Central memory CD8-positive, alpha-beta T cell (primary cell): ENCODE measurements around the gene DCST2.
A peak's percentile ranks its signal among the peaks of the same experiment; 100 is the strongest.

Experiments
- ATAC-seq: fragments of 150-1000 bp; cut with Tn5 transposase; replicated peaks from 2 replicates; pipeline ENCODE4 v1.10.0; 2022; ENCODE audit warnings: mild to moderate bottlenecking, moderate FRiP score, moderate number of reproducible peaks; ENCODE audit not compliant: poor library complexity, severe bottlenecking; ENCODE audit errors: extremely low read depth
- DNase-seq, 2 donors: peaks; one replicate each; pipeline ENCODE4 v3.0.0; 2021; ENCODE audit warnings: low spot score in 2 of 2
- H3K27ac Mint-ChIP-seq: one replicate; pipeline ENCODE4 v1.8.0; 2022; ENCODE audit warnings: low read depth, mild to moderate bottlenecking, moderate library complexity, mixed read lengths
- H3K27me3 Mint-ChIP-seq: one replicate; pipeline ENCODE4 v1.8.0; 2022; ENCODE audit warnings: mixed read lengths
- H3K36me3 Mint-ChIP-seq: one replicate; pipeline ENCODE4 v1.8.0; 2022; ENCODE audit warnings: mild to moderate bottlenecking, moderate library complexity, mixed read lengths; ENCODE audit not compliant: insufficient read depth
- H3K4me1 Mint-ChIP-seq: one replicate; pipeline ENCODE4 v1.8.0; 2022; ENCODE audit warnings: mixed read lengths
- H3K4me3 Mint-ChIP-seq: one replicate; pipeline ENCODE4 v1.8.0; 2022; ENCODE audit warnings: mild to moderate bottlenecking, moderate library complexity, mixed read lengths
- H3K9me3 Mint-ChIP-seq: one replicate; pipeline ENCODE4 v1.8.0; 2022; ENCODE audit warnings: mixed read lengths

DCST2 gene

DNA sequence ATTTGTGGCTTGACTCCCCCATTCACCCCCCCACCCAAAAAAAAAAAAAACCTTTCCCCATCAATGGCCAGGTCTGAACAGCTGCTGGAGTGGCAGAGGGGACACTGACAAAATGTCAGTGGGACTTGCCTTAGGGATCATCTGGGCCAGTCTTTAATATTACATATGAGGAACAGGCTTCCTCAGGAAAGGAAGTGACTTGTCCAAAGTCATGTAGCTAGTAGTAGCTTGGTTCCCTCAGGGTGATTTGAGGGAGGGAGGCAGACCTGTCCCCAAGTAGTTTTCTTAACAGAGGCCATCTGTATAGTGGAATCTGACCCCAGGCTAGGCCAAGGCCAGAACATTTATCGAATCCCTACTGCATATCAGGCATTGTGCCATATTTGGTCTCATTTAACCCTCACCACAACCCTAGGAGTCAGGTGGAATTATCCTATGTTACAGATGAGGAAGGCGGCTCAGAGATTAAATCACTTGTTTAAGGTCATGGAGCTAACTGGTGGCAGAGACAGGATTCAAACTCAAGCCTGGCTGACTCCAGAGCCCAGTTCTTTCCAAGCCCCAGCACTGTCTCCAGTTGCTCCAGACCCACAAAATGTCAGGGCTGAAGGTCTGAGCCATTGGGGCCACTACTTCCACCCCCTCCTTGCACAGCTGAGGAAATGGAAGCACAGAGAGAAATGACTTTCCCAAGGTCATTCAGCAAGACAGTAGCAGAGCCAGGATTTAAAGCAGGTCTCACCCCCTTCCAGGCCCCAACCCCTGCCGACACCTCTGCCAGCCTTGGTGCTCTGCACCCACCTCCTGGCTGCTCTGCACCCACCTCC, 20.6 kb downstream of the DCST2 start:
- H3K27me3 Mint-ChIP-seq: no peaks in the 10 kb centered on the region
- DNase-seq (no peak), ATAC-seq (no peak)
- peak overlapping the region; percentile 46 for H3K27ac Mint-ChIP-seq
- no peaks in the 10 kb centered on the region for H3K9me3 Mint-ChIP-seq
- peaks cover 11% of the 10 kb centered on the region for H3K36me3 Mint-ChIP-seq
- H3K4me1 Mint-ChIP-seq: peaks cover 69% of the 10 kb centered on the region
- peak overlapping the region; percentile 62 for H3K4me3 Mint-ChIP-seq

DNA sequence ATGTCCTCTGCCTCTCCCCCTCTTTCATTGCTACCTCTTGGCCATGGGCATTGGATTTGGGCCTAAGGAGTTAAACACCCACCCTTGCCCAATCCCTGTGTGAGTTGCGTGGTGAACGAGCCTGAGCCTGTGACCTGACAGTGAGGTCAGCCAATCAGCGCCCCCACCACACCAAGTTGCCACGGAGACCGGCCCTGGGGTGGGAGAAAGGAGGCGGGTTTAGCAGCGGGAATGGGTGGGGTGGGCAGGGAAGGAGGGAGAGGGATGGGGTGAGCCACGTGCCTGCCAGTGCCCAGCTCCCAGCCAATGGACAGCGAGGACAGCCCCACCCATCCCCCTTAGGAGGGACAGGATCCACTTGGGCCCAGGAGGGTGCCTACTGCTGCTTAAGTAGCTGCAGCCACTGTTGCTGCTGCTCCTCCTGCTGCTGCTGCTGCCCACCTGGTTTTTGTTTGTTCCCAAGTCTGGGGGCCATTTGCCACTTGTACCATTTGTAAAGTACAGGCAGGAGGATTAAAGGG, 21.5 kb downstream of the DCST2 start:
- Mint-ChIP-seq H3K9me3 (no peaks in the 10 kb centered on the region), H3K36me3 (peaks cover 11% of the 10 kb centered on the region), H3K27ac (peak overlapping the region; percentile 46), H3K27me3 (no peaks in the 10 kb centered on the region), H3K4me1 (peaks cover 67% of the 10 kb centered on the region), H3K4me3 (peak overlapping the region; percentile 62)
- no peak for DNase-seq
- no peak for ATAC-seq

DNA sequence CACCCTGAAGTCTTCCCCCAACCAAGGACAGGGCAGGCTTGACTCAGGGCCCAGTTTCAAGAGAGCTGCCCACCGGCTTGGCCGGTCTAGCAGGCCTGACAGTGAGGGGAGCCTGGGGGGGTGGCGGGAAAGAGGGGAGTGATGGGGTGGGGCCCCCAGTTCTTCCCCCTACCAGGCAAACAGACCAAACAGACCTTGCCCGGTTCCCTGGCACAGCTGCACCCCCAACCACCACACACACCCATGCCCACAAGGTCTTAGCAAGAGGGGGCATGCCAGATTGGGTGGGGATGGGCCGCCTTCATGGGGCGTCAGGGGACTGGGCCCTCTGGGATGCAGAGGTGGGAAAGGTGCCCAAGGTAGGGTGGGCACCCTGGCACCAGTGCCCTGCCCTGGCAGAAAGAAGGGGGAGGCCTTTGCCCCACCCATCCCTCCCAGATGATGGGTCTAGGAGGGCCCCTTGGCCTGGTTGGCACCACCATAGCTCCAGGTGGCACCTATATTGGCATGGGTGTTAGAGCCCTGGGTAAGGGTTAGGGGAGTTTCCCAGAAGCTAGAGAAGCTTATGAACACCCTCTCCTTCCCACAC, 22.1 kb downstream of the DCST2 start:
- Mint-ChIP-seq H3K4me1 (peaks cover 68% of the 10 kb centered on the region), H3K36me3 (peaks cover 10% of the 10 kb centered on the region), H3K27ac (peak overlapping the region; percentile 22), H3K9me3 (no peaks in the 10 kb centered on the region), H3K27me3 (no peaks in the 10 kb centered on the region), H3K4me3 (peak overlapping the region; percentile 11)
- no peak for DNase-seq
- ATAC-seq: no peak

DNA sequence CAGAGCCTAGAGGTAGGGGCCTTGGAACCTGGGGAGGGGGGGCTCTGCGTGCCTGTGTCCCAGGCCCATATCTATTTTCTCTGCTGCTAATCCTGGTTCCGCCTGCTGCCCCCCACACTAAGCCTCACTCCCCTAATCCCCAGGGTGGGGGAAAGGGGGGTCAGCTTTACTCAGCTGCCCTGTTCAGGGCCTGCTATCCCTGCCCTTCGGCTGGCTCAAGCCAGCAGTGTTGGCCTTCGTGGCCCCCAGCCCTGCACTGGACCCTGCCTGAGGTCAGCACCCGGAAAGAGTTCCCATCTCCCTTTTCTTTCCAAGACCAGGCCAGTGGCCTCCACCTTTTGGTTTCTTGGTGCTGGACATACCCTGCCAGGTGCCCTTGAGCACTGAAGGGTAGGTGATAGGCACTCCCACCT, 22.6 kb downstream of the DCST2 start:
- Mint-ChIP-seq H3K36me3 (peaks cover 7% of the 10 kb centered on the region), H3K4me1 (peaks cover 69% of the 10 kb centered on the region), H3K27me3 (no peaks in the 10 kb centered on the region), H3K27ac (peak overlapping the region; percentile 22), H3K4me3 (peak overlapping the region; percentile 11), H3K9me3 (no peaks in the 10 kb centered on the region)
- ATAC-seq (no peak), DNase-seq (no peak)

DNA sequence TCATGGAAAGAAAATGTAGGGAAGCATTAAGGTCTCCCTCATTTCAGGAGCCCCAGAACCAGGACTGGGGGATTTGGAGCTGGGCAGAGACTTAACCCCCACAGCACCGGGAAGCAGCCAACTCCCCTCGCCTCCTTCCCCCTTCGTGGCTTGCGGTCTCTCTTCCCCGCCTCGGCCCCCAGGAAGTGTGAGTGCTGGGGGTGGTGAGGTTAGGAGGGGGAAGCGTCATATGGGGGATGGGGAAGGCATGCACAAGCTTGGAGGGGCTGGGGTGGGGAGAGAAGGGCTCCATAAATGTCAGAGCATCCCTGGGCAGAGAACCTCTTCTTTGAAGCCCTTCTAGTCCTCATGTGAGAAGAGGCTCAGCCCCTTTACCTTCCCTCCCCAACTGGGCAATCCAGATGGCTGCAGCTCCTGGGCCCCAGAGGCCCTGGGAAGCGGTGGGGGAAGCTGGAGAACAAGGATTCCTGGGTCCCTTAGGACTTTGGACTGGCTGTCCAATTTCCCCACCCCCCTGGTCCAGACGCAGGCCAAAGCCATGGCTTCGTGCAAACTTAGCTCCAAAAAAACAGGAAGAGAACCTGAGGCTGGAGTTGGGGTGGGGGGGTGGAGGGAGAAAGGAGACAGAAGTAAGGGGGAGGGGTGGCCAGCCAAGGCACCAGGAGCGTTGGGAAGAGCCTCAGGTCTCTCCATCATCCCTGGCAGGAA, 23.2 kb downstream of the DCST2 start:
- no peaks in the 10 kb centered on the region for H3K27me3 Mint-ChIP-seq
- peaks cover 3% of the 10 kb centered on the region for H3K36me3 Mint-ChIP-seq
- ATAC-seq: no peak
- H3K27ac Mint-ChIP-seq: peak overlapping the region; percentile 60
- DNase-seq: no peak
- H3K9me3 Mint-ChIP-seq: no peaks in the 10 kb centered on the region
- peak overlapping the region; percentile 54 for H3K4me3 Mint-ChIP-seq
- peaks cover 69% of the 10 kb centered on the region for H3K4me1 Mint-ChIP-seq

DNA sequence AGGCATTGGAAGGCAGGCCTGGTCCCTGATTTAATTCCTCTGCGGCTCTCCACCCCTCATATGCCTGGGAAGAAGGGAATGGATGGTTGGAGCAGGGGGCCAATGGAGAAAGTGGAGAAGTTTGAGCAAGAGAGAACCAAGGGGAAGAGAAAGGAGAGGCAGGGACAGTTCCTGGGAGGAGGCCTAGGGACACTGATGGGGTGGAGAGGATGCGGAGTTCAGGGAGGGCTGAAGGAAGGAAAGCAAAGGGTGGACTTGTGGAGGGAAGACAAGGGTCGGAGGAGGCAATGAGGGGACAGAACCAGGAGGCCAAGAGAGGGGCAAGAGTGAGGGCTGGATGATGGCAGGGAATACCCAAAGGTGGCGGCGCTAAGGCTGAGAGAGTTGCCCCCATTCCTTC, 23.8 kb downstream of the DCST2 start:
- H3K36me3 Mint-ChIP-seq: peaks cover 2% of the 10 kb centered on the region
- peak overlapping the region; percentile 54 for H3K4me3 Mint-ChIP-seq
- H3K27me3 Mint-ChIP-seq: no peaks in the 10 kb centered on the region
- no peaks in the 10 kb centered on the region for H3K9me3 Mint-ChIP-seq
- H3K4me1 Mint-ChIP-seq: peaks cover 70% of the 10 kb centered on the region
- ATAC-seq: no peak
- DNase-seq: no peak
- peak overlapping the region; percentile 60 for H3K27ac Mint-ChIP-seq

DNA sequence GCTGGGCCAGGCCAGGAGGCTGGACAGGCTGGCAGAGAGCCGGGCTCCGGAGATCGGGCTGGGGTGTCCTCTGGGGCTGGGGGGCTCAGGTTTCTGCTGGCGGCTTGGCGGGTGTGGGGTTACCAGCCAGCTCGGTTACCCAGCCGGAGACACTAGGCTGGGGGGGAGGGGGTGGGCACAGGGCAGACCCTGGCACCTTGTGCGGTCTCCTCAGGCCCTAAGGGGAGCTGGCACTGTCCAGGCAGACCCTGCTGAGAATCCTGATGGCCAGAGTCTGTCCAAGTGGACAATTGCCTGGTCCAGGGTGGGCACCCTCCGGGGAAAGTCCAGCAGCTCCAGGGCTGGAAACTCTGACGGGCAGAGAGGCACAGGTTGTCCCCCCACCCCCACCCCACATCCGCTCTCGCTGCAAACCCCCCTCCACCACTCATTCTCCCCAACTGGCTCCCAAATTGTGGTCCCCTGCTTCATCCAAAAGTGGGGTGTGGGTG, 24.3 kb downstream of the DCST2 start:
- peaks cover 74% of the 10 kb centered on the region for H3K4me1 Mint-ChIP-seq
- peak overlapping the region; percentile 60 for H3K27ac Mint-ChIP-seq
- DNase-seq: no peak
- H3K36me3 Mint-ChIP-seq: peaks cover 2% of the 10 kb centered on the region
- no peaks in the 10 kb centered on the region for H3K27me3 Mint-ChIP-seq
- no peak for ATAC-seq
- no peaks in the 10 kb centered on the region for H3K9me3 Mint-ChIP-seq
- H3K4me3 Mint-ChIP-seq: peak overlapping the region; percentile 54

DNA sequence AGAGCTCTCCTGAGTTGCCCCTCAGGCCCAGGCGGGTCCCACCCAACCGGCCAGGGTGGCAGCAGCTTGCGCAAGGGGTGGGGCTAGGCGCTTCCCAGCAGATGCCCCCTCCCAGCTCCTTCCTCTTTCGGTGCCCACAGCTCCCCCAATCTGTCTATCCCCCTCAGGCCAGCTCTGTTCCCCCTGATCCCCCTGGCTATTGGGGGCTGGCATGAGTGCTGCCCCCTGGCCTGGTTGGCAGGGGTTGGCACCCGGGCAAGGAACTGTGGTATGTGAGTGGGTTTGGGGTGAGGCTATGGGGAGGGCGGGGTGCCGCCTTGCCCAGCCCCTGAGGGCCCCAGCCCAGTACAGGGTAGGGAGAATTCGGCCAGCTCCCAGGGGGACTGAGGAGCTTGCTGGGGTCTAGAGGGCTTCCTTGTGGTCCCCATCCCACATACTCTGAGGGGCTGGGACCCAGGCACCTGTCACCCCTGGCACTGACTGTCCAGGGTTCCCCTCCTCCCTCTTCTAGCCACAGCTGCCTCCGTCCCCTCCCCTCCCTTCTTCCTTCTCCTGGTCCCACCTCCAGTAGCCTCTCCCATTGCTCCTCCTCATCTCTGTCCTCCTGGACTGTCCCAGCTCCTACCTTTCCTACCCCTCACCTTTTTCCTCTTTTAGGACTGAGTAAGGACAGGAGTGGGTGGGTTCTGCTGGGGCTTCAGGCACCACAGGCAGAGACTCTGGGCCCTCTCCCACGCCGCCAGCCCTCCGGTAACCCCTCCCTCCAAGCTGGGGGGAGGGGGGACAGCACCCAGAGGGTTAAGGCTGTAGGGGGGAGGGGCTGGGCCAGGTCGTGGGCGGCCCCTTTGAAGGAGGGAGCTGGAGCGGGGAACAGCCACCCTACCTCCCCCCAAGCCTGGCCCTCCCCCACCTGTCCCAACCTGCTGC, 25.3 kb downstream of the DCST2 start:
- Mint-ChIP-seq H3K27me3 (no peaks in the 10 kb centered on the region), H3K27ac (peak overlapping the region; percentile 60), H3K4me3 (peak overlapping the region; percentile 54), H3K9me3 (no peaks in the 10 kb centered on the region), H3K4me1 (peaks cover 74% of the 10 kb centered on the region), H3K36me3 (peaks cover 2% of the 10 kb centered on the region)
- DNase-seq (no peak), ATAC-seq (no peak)

DNA sequence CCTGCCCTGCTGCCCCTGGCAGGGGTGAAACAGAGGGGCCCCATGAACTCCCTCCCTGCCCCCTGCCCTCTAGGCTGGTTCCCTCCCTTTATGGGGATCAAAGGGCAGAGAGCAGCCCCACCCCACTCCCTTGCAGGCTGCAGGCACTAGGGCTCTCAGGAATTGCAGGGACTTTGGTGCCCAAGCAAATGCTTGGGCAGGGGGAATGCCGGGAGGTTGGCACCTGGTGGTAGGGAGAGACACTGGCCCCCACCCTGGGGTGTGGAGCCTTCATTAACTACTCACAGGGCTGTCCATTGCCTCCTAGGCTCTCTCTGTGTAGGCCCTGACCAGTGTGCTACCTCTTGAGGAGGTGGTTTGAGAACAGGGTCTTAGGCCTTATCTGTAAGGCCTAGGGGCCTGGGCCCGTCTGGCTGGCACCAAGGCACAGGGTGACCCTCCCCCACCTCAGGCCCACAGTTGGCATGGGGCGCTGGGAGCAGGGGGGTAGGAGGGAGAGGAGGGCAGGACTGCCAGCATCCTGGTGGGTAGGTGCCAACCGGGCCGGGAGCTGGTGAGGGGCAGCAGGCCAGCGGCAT, 26.2 kb downstream of the DCST2 start:
- Mint-ChIP-seq H3K9me3 (no peaks in the 10 kb centered on the region), H3K27ac (no peak overlapping the region), H3K4me3 (no peak overlapping the region), H3K27me3 (no peaks in the 10 kb centered on the region), H3K36me3 (peaks cover 2% of the 10 kb centered on the region), H3K4me1 (peaks cover 68% of the 10 kb centered on the region)
- DNase-seq: no peak
- no peak for ATAC-seq

DNA sequence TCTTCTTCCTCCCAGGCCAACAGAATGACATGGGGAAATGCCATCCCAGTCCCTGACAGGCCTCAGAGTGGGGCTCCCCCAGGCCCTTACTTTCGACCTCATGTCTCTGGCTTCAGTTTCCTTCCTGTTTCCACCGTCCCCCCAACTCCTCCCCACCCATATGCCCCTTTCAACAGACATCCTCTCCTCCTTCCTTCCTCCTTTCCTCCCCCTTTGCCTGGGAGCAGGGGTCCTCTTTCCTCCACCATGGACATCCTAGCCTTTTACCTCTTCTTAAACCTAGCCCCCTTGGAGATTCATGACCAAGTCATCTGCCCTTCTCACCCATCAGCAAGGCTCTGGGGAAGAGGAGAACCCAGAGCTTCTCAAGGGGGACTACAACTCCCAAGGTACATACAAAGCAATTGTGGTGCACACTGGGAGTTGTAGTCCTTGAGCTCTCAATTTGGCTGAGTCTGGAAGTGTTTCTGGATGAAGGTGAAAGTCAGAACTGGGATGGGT, 26.9 kb downstream of the DCST2 start:
- peak overlapping the region; percentile 87 for H3K27ac Mint-ChIP-seq
- DNase-seq (no peak), ATAC-seq (no peak)
- H3K9me3 Mint-ChIP-seq: no peaks in the 10 kb centered on the region
- H3K36me3 Mint-ChIP-seq: peaks cover 2% of the 10 kb centered on the region
- peak overlapping the region; percentile 17 for H3K4me3 Mint-ChIP-seq
- H3K4me1 Mint-ChIP-seq: peaks cover 63% of the 10 kb centered on the region
- H3K27me3 Mint-ChIP-seq: no peaks in the 10 kb centered on the region

DNA sequence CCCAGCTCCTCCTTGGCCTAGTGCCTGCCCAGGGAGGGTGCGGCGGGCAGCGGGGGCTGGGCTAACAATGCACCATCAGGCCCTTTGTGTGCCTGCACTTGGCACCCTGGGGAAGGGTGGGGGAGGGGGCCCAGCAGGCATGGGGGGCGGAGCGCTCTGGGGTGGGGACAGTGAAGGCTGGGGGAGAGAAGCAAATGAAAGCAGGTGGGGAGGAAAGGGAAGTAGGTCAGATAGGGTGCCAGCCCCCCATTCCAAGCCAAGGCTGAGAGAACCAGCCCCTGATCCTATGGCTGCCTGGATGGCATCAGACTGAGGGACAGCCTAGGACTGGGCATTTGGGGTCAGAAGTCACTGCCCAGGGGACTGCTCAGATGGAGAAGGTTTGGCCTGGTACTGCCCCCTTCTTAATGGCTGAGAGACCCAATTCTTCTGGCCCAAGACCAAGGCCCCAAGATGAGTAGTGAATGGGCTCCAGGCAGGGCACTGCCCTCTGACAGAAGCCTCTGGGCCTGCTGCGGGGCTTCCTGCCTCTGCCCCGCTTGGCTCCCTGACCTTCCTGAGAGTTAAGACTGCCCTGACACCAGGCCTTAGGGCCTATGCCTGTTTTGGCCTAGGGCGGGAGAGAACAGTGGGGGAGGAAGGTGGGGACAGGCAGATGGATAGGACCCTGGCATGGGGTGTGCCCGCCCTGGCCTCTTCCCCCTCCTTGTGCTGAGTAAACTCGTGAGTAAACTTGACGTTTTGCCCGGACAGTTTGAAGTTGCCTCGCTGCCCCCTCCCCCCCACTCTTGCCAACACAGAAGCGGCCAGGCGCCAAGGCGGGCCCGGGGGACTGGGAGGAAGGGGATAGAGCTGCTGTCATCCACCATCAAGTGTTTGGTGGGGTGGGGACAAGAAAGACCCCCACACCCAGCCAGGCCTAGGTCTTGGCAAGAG, 28.2 kb downstream of the DCST2 start:
- H3K27me3 Mint-ChIP-seq: no peaks in the 10 kb centered on the region
- peaks cover 8% of the 10 kb centered on the region for H3K36me3 Mint-ChIP-seq
- H3K4me1 Mint-ChIP-seq: peaks cover 62% of the 10 kb centered on the region
- peak overlapping the region; percentile 92 for H3K27ac Mint-ChIP-seq
- no peaks in the 10 kb centered on the region for H3K9me3 Mint-ChIP-seq
- DNase-seq: no peak
- ATAC-seq: no peak
- peak overlapping the region; percentile 94 for H3K4me3 Mint-ChIP-seq
